ENCODE measurements around the gene NDUFAF7. TPM values are rescaled to one million over a fixed set of nuclear protein-coding genes. Genes with fewer than 3 reads are reported as not detected.
"Not testable (repeated sequence)": the region's sequence is repeated elsewhere in the genome, so short reads cannot be mapped to it uniquely, and the experiment has no call there.

Gene NDUFAF7
- total RNA-seq, 1 donor from 2014 or later: 17.9 TPM

GRCh38 chr2:37190290-37190689 lies 41.2 kb upstream of the NDUFAF7 start:
- DNase-seq (ENCODE audit: low read depth) (no peak), FAIRE-seq (no peak)
- Histone ChIP-seq H3K27me3 (ENCODE audit: control insufficient read depth, insufficient read depth, low read length) (no peaks in the 10 kb centered on the region), H3K4me3 (ENCODE audit: low read depth, low read length) (no peak overlapping the region), H3K36me3 (ENCODE audit: control insufficient read depth, insufficient read depth, low read length) (no peaks in the 10 kb centered on the region)
- TF ChIP-seq, protein P1, sequence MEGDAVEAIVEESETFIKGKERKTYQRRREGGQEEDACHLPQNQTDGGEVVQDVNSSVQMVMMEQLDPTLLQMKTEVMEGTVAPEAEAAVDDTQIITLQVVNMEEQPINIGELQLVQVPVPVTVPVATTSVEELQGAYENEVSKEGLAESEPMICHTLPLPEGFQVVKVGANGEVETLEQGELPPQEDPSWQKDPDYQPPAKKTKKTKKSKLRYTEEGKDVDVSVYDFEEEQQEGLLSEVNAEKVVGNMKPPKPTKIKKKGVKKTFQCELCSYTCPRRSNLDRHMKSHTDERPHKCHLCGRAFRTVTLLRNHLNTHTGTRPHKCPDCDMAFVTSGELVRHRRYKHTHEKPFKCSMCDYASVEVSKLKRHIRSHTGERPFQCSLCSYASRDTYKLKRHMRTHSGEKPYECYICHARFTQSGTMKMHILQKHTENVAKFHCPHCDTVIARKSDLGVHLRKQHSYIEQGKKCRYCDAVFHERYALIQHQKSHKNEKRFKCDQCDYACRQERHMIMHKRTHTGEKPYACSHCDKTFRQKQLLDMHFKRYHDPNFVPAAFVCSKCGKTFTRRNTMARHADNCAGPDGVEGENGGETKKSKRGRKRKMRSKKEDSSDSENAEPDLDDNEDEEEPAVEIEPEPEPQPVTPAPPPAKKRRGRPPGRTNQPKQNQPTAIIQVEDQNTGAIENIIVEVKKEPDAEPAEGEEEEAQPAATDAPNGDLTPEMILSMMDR (IDR thresholded peaks at IDR 0.05; ENCODE audit: insufficient read depth, low read length, severe bottlenecking): no peak

- TF ChIP-seq, protein P1 (IDR thresholded peaks at IDR 0.05; ENCODE audit: insufficient read depth, low read length, severe bottlenecking): no peak
- DNase-seq (ENCODE audit: low read depth): no peak
- Histone ChIP-seq H3K27me3 (ENCODE audit: control insufficient read depth, insufficient read depth, low read length) (no peaks in the 10 kb centered on the region), H3K36me3 (ENCODE audit: control insufficient read depth, insufficient read depth, low read length) (no peaks in the 10 kb centered on the region), H3K4me3 (ENCODE audit: low read depth, low read length) (no peak overlapping the region)
- no peak for FAIRE-seq
Observed at GRCh38 chr2:37191253-37191652, 40.2 kb upstream of the NDUFAF7 start.

- FAIRE-seq (no peak), DNase-seq (ENCODE audit: low read depth) (no peak)
- Histone ChIP-seq H3K36me3 (ENCODE audit: control insufficient read depth, insufficient read depth, low read length) (no peaks in the 10 kb centered on the region), H3K27me3 (ENCODE audit: control insufficient read depth, insufficient read depth, low read length) (no peaks in the 10 kb centered on the region), H3K4me3 (ENCODE audit: low read depth, low read length) (no peak overlapping the region)
- TF ChIP-seq, protein P1 (IDR thresholded peaks at IDR 0.05; ENCODE audit: insufficient read depth, low read length, severe bottlenecking): no peak
Observed at GRCh38 chr2:37191747-37192146, 39.7 kb upstream of the NDUFAF7 start.

DNA sequence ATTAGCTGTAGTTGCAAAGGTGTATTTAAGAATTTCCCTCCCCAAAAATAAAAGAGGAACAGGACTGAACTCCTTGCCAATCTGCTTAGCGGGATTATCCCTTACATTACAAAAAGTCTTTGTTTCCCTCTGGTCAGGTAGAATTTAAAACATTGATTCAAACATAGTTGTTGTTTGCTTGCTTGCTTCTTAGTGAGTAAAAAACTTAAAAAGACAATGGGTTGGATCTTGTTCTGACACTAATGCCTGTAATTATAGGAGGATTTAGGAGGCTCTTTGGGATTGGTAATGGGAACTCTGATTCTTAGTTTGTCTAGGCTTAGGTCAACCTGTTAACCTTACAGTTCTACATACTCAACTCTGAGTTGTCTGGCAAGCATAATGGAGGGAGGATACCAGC lies 38.9 kb upstream of the NDUFAF7 start:
- FAIRE-seq: no peak

DNA sequence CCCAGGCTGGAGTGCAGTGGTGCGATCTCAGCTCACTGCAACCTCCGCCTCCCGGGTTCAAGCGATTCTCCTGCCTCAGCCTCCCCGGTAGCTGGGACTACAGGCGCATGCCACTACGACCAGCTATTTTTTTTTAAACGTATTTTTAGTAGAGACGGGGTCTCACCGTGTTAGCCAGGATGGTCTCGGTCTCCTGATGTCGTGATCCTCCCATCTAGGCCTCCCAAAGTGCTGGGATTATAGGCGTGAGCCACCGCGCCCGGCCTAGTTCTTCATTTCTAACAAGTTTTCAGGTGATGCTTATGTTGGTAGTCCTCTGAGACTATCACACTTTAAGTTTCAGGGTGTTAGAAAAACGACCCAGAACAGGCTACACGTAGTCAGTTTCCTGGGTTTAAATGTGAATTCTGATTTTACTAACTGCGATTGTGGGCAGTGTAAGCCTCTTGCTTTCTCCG lies 35.6 kb upstream of the NDUFAF7 start:
- not testable (repeated sequence) for FAIRE-seq

More for the DNA sequence above, 38.9 kb upstream of the NDUFAF7 start:
- no peak for DNase-seq (ENCODE audit: low read depth)
- Histone ChIP-seq H3K4me3 (ENCODE audit: low read depth, low read length) (no peak overlapping the region), H3K36me3 (ENCODE audit: control insufficient read depth, insufficient read depth, low read length) (no peaks in the 10 kb centered on the region), H3K27me3 (ENCODE audit: control insufficient read depth, insufficient read depth, low read length) (no peaks in the 10 kb centered on the region)
- TF ChIP-seq, protein P1 (IDR thresholded peaks at IDR 0.05; ENCODE audit: insufficient read depth, low read length, severe bottlenecking): no peak

DNA sequence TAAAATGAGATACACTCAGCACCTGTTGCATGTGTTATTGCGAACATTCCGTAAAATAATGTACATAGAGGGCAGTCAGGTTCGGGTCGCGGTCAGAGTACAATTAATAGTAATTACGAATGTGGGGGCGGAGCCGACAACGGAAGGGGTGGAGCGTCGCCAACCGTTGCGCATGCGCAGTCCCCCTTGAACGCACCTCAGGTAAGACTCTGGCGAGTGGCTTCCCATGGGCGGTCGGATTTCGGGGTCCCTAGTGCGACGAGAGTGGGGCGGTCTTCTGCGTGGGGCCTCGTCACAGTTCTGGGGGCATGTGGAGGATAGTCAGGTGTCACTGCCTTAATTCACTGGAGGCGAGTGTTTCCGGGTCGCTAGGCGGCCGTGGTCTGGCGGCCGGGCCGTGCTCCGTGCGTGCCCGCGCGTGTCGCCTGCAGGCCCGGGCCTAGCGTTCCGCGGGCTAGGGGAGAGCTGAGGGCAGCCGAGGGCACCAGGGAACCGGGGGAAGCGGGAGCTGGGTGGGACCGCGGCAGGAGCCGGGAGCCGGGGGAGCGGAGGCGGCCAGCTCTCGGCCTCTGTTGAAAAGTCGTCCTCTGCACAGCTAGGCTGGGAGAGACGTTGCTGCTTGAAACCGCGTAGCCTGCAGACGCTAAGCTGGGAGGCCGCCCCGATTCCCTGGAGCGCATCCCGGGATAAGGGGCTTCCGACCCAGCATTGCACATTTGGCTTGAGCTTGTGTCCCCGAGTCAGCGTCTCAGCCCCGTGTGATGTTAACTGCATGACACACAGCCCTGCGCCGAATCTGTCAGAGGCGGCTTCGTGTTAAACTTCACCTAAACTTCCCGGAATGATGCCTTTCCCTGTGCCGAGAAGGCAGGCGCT lies 34.9 kb upstream of the NDUFAF7 start, which contains the start of gene CEBPZOS:
CEBPZOS (plus strand) TSS at position 177 of the 876 bp plus-strand sequence. CDS start 3,209 bp downstream, outside the sequence.
- TF ChIP-seq, protein P1 (IDR thresholded peaks at IDR 0.05; ENCODE audit: insufficient read depth, low read length, severe bottlenecking): no peak
- Histone ChIP-seq H3K27me3 (ENCODE audit: control insufficient read depth, insufficient read depth, low read length) (no peaks in the 10 kb centered on the region), H3K36me3 (ENCODE audit: control insufficient read depth, insufficient read depth, low read length) (peaks cover 2% of the 10 kb centered on the region), H3K4me3 (ENCODE audit: low read depth, low read length) (peak within 1 kb of the TSS; percentile 68)
- FAIRE-seq (no peak), DNase-seq (ENCODE audit: low read depth) (peak; percentile 71)

More for the DNA sequence above, 35.6 kb upstream of the NDUFAF7 start:
- not testable (repeated sequence) for DNase-seq (ENCODE audit: low read depth); H3K27me3 ChIP-seq (ENCODE audit: control insufficient read depth, insufficient read depth, low read length); H3K36me3 ChIP-seq (ENCODE audit: control insufficient read depth, insufficient read depth, low read length)
- H3K4me3 ChIP-seq (ENCODE audit: low read depth, low read length): peak overlapping the region; percentile 68
